ENCODE data around the gene SLC19A2. TPM values are rescaled to one million over a fixed set of nuclear protein-coding genes. Genes with fewer than 3 reads are reported as not detected.
A peak's percentile ranks its signal among the peaks of the same experiment; 100 is the strongest.
"Not testable (repeated sequence)": the region's sequence is repeated elsewhere in the genome, so short reads cannot be mapped to it uniquely, and the experiment has no call there.

SLC19A2 gene, protein sequence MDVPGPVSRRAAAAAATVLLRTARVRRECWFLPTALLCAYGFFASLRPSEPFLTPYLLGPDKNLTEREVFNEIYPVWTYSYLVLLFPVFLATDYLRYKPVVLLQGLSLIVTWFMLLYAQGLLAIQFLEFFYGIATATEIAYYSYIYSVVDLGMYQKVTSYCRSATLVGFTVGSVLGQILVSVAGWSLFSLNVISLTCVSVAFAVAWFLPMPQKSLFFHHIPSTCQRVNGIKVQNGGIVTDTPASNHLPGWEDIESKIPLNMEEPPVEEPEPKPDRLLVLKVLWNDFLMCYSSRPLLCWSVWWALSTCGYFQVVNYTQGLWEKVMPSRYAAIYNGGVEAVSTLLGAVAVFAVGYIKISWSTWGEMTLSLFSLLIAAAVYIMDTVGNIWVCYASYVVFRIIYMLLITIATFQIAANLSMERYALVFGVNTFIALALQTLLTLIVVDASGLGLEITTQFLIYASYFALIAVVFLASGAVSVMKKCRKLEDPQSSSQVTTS
- total RNA-seq (2014; rRNA removed; shearing (Covaris generic)): 10.3 and 13.2 TPM in 2 replicates

GRCh38 chr1:169485431-169486280 lies at the start of gene SLC19A2:
Gene SLC19A2 (minus strand): TSS chr1:169485944. CDS start chr1:169485766, 178 bp downstream.
- peak; percentile 97 to 99 for DNase-seq (ENCODE audit: low read depth in 1 of 2, low spot score in 2 of 2)
- no peaks in the 10 kb centered on the region for H3K27me3 ChIP-seq (replicated peaks)
- peak within 1 kb of the TSS; percentile 87 for H3K27ac ChIP-seq
- peaks cover 36% of the 10 kb centered on the region for H3K4me1 ChIP-seq (replicated peaks)
- H3K4me3 ChIP-seq: peak within 1 kb of the TSS; percentile 73
- no peaks in the 10 kb centered on the region for H3K9me3 ChIP-seq (replicated peaks)
- peaks cover 4% of the 10 kb centered on the region; the same call in 1 of the 2 replicates for H3K36me3 ChIP-seq

DNA sequence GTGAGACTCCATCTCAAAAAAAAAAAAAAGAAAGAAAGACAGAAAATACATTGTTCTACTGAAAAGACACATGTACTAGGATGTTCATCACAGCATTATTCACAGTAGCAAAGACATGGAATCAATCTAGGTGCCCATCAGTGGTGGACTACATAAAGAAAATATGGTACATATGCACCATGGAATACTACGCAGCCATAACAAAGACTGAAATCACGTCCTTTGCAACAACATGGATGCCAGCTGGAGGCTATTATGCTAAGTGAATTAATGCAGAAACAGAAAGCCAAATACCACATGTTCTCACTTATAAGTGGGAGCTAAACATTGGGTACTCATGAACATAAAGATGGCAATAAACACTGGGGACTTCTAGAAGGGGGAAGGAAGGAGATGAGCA lies 48.9 kb upstream of the SLC19A2 start:
- no peak for DNase-seq (ENCODE audit: low read depth in 1 of 2, low spot score in 2 of 2)
- Histone ChIP-seq H3K27me3 (replicated peaks) (no peaks in the 10 kb centered on the region), H3K9me3 (replicated peaks) (no peaks in the 10 kb centered on the region), H3K4me3 (no peak overlapping the region), H3K36me3 (no peaks in the 10 kb centered on the region), H3K4me1 (replicated peaks) (peaks cover 9% of the 10 kb centered on the region), H3K27ac (no peak overlapping the region)

- not testable (repeated sequence) for DNase-seq (ENCODE audit: low read depth in 1 of 2, low spot score in 2 of 2); H3K9me3 ChIP-seq (replicated peaks); H3K27ac ChIP-seq; H3K4me3 ChIP-seq; H3K36me3 ChIP-seq; H3K4me1 ChIP-seq (replicated peaks); H3K27me3 ChIP-seq (replicated peaks)
Observed at GRCh38 chr1:169533528-169534190, 47.9 kb upstream of the SLC19A2 start.

GRCh38 chr1:169530448-169530847 lies 44.7 kb upstream of the SLC19A2 start:
- DNase-seq (ENCODE audit: low read depth in 1 of 2, low spot score in 2 of 2): no peak
- Histone ChIP-seq H3K4me1 (replicated peaks) (no peaks in the 10 kb centered on the region), H3K9me3 (replicated peaks) (no peaks in the 10 kb centered on the region), H3K27me3 (replicated peaks) (no peaks in the 10 kb centered on the region; the same call in 1 of the 2 replicates), H3K36me3 (no peaks in the 10 kb centered on the region), H3K4me3 (no peak overlapping the region), H3K27ac (no peak overlapping the region)

DNA sequence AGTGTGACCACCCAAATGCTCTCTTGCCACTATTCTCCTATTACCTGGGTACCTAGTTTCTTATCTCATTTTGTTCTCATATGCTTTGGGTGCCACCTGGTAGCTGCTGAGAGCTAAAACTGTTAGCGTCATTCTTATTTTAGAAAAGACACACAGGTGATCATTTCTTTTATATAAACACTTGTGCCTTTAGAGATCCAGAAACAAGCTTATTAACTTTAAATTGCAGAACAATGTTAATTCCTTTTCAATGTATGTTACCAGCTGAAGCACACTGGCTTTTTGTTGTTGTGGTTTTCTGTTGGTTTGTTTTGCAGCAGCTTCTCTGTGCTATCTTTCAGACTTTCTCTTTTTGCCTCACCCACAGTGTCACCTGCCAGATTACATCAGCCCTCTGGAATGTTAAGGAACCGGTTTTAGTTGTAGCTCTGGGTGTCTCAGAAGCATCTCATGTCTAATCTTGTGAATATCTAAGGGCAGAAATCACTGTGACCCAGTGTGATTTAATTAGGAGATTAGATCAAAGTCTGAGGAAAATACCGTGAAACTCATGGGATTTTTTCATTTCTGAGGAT lies 43.4 kb upstream of the SLC19A2 start:
- no peak for DNase-seq (ENCODE audit: low read depth in 1 of 2, low spot score in 2 of 2)
- H3K9me3 ChIP-seq (replicated peaks): no peaks in the 10 kb centered on the region
- no peak overlapping the region for H3K27ac ChIP-seq
- H3K4me3 ChIP-seq: no peak overlapping the region
- H3K4me1 ChIP-seq (replicated peaks): no peaks in the 10 kb centered on the region
- no peaks in the 10 kb centered on the region for H3K36me3 ChIP-seq
- H3K27me3 ChIP-seq (replicated peaks): no peaks in the 10 kb centered on the region; the same call in 1 of the 2 replicates

DNA sequence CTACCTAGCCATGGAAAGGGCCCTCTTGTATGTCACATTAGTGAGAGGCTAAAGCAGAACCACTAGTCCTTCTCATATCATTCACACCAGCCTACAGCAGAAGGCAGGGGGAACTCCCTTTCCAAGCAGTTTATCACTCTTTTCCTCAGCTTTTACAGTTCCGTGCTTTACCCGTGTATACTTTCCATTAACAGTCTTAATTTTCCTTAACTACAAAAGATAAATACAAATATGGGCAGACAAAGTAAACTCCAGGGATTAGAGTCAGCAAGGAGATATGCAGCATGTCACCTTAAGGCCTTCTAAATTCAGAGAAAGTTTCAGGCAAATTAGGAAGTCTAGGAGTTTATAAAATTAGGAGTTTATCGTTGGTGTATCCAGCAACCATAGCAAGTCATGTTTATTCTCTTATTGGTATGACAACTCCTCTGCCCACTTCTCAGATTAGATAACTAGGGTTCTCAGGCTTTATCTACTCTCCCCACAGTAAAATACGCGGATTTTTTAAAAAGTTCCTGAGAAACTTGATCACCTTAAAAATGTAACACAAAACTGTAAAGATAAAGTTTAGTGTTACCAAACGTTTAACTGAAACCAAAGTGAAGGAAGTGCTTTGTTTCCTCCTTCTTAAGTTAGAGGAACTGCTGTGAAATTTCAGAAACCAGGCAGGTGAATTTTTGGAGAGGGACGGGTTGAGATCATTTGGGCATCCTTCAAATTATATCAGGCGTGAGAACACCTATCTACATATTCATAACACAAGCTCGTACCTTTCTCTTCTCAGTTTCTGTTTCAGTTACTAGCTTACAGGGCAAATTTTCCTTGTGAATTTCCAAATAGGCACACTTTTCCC lies 42.7 kb upstream of the SLC19A2 start:
- no peak overlapping the region for H3K4me3 ChIP-seq
- no peaks in the 10 kb centered on the region for H3K36me3 ChIP-seq
- H3K27me3 ChIP-seq (replicated peaks): no peaks in the 10 kb centered on the region; the same call in 1 of the 2 replicates
- H3K9me3 ChIP-seq (replicated peaks): no peaks in the 10 kb centered on the region
- no peak for DNase-seq (ENCODE audit: low read depth in 1 of 2, low spot score in 2 of 2)
- H3K4me1 ChIP-seq (replicated peaks): no peaks in the 10 kb centered on the region
- no peak overlapping the region for H3K27ac ChIP-seq

GRCh38 chr1:169527451-169528214 lies 41.9 kb upstream of the SLC19A2 start:
- no peak overlapping the region for H3K4me3 ChIP-seq
- no peaks in the 10 kb centered on the region for H3K4me1 ChIP-seq (replicated peaks)
- no peaks in the 10 kb centered on the region; the same call in 1 of the 2 replicates for H3K27me3 ChIP-seq (replicated peaks)
- H3K27ac ChIP-seq: no peak overlapping the region
- H3K9me3 ChIP-seq (replicated peaks): no peaks in the 10 kb centered on the region
- no peaks in the 10 kb centered on the region for H3K36me3 ChIP-seq
- no peak for DNase-seq (ENCODE audit: low read depth in 1 of 2, low spot score in 2 of 2)

GRCh38 chr1:169527001-169527400 lies 41.3 kb upstream of the SLC19A2 start:
- Histone ChIP-seq H3K9me3 (replicated peaks) (no peaks in the 10 kb centered on the region), H3K27me3 (replicated peaks) (no peaks in the 10 kb centered on the region; the same call in 1 of the 2 replicates), H3K4me1 (replicated peaks) (no peaks in the 10 kb centered on the region), H3K27ac (no peak overlapping the region), H3K36me3 (no peaks in the 10 kb centered on the region), H3K4me3 (no peak overlapping the region)
- DNase-seq (ENCODE audit: low read depth in 1 of 2, low spot score in 2 of 2): no peak

DNA sequence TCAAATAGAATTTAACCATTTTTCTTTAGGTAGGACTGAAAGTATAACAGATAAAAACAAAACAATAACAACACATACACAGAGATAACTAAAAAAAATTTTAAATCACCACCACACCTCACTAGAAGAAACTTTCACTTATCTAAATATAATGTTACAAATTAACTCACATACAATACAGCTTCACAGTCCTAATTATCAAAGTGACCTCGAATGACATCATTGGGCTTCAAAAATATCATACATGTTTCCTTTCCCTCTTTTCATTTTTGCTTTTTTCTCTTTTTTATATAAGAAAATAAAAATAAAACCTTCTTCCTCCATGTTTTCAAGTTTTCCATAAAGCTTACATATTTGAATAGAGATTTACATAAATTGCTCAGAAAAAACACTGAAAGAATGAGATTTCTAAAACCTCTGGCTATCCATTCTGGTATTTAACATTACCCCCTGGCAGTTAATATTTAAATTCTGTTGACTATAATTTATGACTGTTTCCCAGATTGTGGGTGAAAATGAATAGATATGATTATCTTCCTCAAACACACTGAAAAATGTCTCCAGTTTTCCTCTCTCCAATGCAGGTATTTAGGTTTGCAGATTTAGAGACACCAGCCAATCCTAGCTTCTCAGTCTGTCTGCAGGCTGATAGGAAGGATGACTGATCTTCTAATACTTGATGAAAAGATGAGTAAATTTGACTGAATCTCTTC lies 40.5 kb upstream of the SLC19A2 start:
- Histone ChIP-seq H3K27ac (no peak overlapping the region), H3K27me3 (replicated peaks) (no peaks in the 10 kb centered on the region; the same call in 1 of the 2 replicates), H3K4me3 (no peak overlapping the region), H3K4me1 (replicated peaks) (no peaks in the 10 kb centered on the region), H3K9me3 (replicated peaks) (no peaks in the 10 kb centered on the region), H3K36me3 (no peaks in the 10 kb centered on the region)
- DNase-seq (ENCODE audit: low read depth in 1 of 2, low spot score in 2 of 2): no peak

DNA sequence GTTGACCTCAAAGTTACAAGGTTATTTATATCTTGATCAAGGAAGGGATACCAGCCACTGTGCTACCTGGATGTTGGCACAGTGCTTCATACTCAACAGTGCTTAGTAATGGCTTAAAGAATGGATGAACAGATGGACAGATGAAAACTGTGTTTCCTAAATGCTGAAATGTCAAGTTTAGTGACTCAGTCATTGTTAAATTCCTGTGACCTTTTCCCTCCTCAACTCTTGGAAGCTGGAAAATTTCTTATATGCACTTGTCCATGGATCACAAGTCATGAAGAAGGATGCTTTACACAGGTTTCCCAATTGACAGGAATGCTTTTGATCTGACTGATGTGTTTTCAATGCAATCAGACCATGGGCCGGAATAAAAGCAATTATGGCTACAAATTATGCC lies 39.6 kb upstream of the SLC19A2 start:
- Histone ChIP-seq H3K27me3 (replicated peaks) (no peaks in the 10 kb centered on the region; the same call in 1 of the 2 replicates), H3K27ac (no peak overlapping the region), H3K36me3 (no peaks in the 10 kb centered on the region), H3K9me3 (replicated peaks) (no peaks in the 10 kb centered on the region), H3K4me3 (no peak overlapping the region), H3K4me1 (replicated peaks) (no peaks in the 10 kb centered on the region)
- no peak for DNase-seq (ENCODE audit: low read depth in 1 of 2, low spot score in 2 of 2)

GRCh38 chr1:169523904-169524303 lies 38.2 kb upstream of the SLC19A2 start:
- Histone ChIP-seq H3K4me1 (replicated peaks) (no peaks in the 10 kb centered on the region), H3K4me3 (no peak overlapping the region), H3K36me3 (no peaks in the 10 kb centered on the region), H3K27me3 (replicated peaks) (no peaks in the 10 kb centered on the region; the same call in 1 of the 2 replicates), H3K27ac (no peak overlapping the region), H3K9me3 (replicated peaks) (no peaks in the 10 kb centered on the region)
- DNase-seq (ENCODE audit: low read depth in 1 of 2, low spot score in 2 of 2): no peak

All from SJSA1 (cell line).